Breast epithelium (tissue), 4 donors: Measurements from ENCODE around the gene POLR2H. TPM values are rescaled to one million over a fixed set of nuclear protein-coding genes. Genes with fewer than 3 reads are reported as not detected.

Experiments
- DNase-seq, 2 donors: peaks; one replicate each; pipeline ENCODE4 v3.0.0-alpha.2; 2019; ENCODE audit warnings: low spot score in 2 of 2
- H3K27ac ChIP-seq, 2 donors: fragments of 200-600 bp; sonication (generic) in 1 of 2; one replicate each; pipeline ENCODE4 v1.5.1; 2016 to 2019; ENCODE audit warnings: mild to moderate bottlenecking in 1 of 2
- H3K27me3 ChIP-seq, 2 donors: fragments of 200-600 bp; sonication (generic) in 1 of 2; one replicate each; pipeline versions ENCODE4 v1.5.1 to v1.6.0; 2017 to 2019; ENCODE audit warnings: control low read depth in 1 of 2, mild to moderate bottlenecking in 1 of 2
- H3K36me3 ChIP-seq: fragments of 200-600 bp; one replicate; pipeline ENCODE4 v1.5.1; 2019
- H3K4me1 ChIP-seq, 2 donors: fragments of 200-600 bp; sonication (generic); one replicate each; pipeline ENCODE4 v1.5.1; 2016 to 2019; ENCODE audit warnings: control low read depth in 1 of 2
- H3K4me3 ChIP-seq, 3 donors: fragments of 200-600 bp; sonication (generic); 1 replicate in 2 of 3; 2 replicates in 1 of 3; pipeline ENCODE4 v1.5.1; 2016 to 2019; ENCODE audit warnings: mild to moderate bottlenecking in 3 of 3, moderate library complexity in 2 of 3
- H3K9me3 ChIP-seq, 2 donors: fragments of 200-600 bp; sonication (generic) in 1 of 2; one replicate each; pipeline ENCODE4 v1.5.1; 2016 to 2019; ENCODE audit warnings: control low read depth in 1 of 2
- POLR2A ChIP-seq: fragments of 450-650 bp; IDR thresholded peaks from one replicate; pipeline ENCODE4 v1.6.1; 2016; ENCODE audit warnings: antibody characterized with exemption, mild to moderate bottlenecking, moderate library complexity
- POLR2AphosphoS5 ChIP-seq, 3 donors: sonication (generic); formaldehyde crosslinking; IDR thresholded peaks; one replicate each; pipeline ENCODE4 v1.6.1; 2017; ENCODE audit warnings: antibody characterized with exemption in 3 of 3
- intact Hi-C: fragments of 100-400 bp; cut with DNase I; formaldehyde crosslinking; loops from one replicate; pipeline ENCODE4 v1.15.1; 2023; ENCODE audit warnings: low total_unique reads
- total RNA-seq, 3 donors: library from RNA; depleted of rRNA; stranded (reverse); fragments of >200 nt; gene quantifications; one replicate each; pipeline ENCODE4 v1.1.0, GENCODE V29; 2016
- TF ChIP-seq, protein P1 (sequence below), 3 donors: fragments of 450-650 bp; IDR thresholded peaks; one replicate each; pipeline ENCODE4 v1.5.1; 2016 to 2017; ENCODE audit warnings: antibody characterized with exemption in 3 of 3, mild to moderate bottlenecking in 3 of 3, moderate library complexity in 3 of 3

POLR2H gene
- total RNA-seq, 3 donors from 2014 or later: 63.7 to 101 (median 99.5) TPM

DNA sequence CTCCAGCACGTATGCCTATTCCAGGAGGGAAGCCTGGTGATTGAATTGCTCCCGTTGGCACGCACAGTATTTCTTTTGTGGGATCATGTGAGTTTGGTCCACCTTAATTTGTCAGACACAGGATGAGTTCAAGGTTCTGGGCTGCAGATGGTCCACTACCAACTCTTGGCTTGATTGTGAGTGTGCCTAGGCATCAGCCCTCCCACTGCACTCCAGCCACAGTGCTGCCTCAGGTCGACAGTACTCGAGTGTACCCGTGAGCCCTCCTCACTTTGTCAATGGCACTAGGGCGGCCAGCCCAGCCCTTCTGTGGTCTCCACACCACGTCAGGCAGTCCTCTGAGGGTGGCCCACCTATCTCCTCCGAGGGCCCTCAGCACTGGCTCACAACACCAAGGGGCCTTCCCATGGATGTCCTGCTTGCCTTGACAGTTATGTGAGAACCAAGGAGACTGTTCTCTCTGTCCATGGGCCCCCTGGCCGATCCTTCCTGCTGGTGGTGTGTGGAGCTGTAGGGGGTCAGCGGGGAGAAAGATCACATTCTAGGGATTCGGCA lies 48.5 kb downstream of the POLR2H start:
- no peak for DNase-seq
- Histone ChIP-seq H3K4me1 (no peaks in the 10 kb centered on the region), H3K4me3 (no peak overlapping the region), H3K36me3 (no peaks in the 10 kb centered on the region), H3K27me3 (no peaks in the 10 kb centered on the region), H3K27ac (no peak overlapping the region), H3K9me3 (no peaks in the 10 kb centered on the region)
- intact Hi-C loops: loop anchor here (2.0 kb wide), 1 partner anchor 59 kb away; no protein-coding TSS in a partner anchor
- no peak for TF ChIP-seq POLR2A
- TF ChIP-seq POLR2AphosphoS5 (IDR thresholded peaks at IDR 0.05): no peak
- TF ChIP-seq, protein P1, sequence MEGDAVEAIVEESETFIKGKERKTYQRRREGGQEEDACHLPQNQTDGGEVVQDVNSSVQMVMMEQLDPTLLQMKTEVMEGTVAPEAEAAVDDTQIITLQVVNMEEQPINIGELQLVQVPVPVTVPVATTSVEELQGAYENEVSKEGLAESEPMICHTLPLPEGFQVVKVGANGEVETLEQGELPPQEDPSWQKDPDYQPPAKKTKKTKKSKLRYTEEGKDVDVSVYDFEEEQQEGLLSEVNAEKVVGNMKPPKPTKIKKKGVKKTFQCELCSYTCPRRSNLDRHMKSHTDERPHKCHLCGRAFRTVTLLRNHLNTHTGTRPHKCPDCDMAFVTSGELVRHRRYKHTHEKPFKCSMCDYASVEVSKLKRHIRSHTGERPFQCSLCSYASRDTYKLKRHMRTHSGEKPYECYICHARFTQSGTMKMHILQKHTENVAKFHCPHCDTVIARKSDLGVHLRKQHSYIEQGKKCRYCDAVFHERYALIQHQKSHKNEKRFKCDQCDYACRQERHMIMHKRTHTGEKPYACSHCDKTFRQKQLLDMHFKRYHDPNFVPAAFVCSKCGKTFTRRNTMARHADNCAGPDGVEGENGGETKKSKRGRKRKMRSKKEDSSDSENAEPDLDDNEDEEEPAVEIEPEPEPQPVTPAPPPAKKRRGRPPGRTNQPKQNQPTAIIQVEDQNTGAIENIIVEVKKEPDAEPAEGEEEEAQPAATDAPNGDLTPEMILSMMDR (IDR thresholded peaks at IDR 0.05): no peak

DNA sequence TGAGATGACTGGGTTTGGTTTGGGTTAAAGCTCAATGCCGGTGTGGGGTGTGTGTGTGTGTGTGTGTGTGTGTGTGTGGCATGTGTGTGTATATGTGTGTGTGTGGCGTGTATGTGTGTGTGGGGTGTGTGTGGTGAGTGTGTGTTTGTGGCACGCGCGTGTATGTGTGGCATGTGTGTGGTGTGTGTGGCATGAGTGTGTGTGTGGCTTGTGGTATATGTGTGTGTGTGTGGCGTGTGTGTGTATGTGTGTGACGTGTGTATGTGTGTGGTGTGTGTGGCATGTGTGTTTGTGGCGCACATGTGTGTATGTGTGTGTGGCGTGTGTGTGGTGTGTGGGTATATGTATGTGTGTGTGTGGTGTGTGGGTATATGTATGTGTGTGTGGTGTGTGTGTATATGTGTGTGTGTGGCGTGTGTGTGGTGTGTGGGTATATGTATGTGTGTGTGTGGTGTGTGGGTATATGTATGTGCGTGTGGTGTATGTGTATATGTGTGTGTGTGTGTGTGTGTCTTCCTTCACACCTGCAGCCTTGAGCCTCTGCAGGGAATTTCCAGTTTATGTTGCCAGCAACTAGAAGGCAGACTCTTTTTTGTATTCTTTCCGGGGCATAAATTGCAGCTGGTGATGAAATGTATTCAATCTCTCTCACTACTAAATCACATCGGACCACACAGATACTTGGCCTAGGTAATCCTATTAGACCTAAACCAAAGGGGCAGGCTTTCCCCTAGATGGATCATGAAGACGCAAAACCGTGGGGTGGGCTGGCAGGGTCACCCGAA lies 53.1 kb downstream of the POLR2H start:
- Histone ChIP-seq H3K4me3 (no peak overlapping the region), H3K36me3 (no peaks in the 10 kb centered on the region), H3K9me3 (no peaks in the 10 kb centered on the region), H3K4me1 (no peaks in the 10 kb centered on the region), H3K27ac (no peak overlapping the region), H3K27me3 (no peaks in the 10 kb centered on the region)
- DNase-seq: no peak
- intact Hi-C loops: loop anchor here (5.0 kb wide), 1 partner anchor 1203 kb away; no protein-coding TSS in a partner anchor
- TF ChIP-seq POLR2A: no peak
- no peak for TF ChIP-seq POLR2AphosphoS5 (IDR thresholded peaks at IDR 0.05)
- TF ChIP-seq, protein P1 (IDR thresholded peaks at IDR 0.05): no peak

DNA sequence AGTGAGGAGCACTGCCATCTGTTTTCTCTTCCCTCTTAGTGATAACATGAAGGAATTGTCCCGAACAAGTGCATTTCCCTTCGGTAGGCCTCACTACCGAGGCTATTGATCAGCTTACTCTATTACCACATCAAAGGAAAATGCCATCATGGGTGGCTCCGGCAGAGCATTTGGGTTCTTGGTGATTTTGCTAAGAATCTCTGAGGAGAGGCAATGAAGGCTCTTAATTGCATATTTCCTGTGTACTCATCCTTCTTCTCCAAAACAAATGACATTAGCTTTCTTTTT lies 53.6 kb downstream of the POLR2H start:
- DNase-seq: no peak
- Histone ChIP-seq H3K27ac (no peak overlapping the region), H3K36me3 (no peaks in the 10 kb centered on the region), H3K27me3 (no peaks in the 10 kb centered on the region), H3K4me3 (no peak overlapping the region), H3K4me1 (no peaks in the 10 kb centered on the region), H3K9me3 (no peaks in the 10 kb centered on the region)
- TF ChIP-seq POLR2A (no peak), POLR2AphosphoS5 (IDR thresholded peaks at IDR 0.05) (no peak)
- TF ChIP-seq, protein P1 (IDR thresholded peaks at IDR 0.05): no peak
- intact Hi-C loops: loop anchor here (5.0 kb wide), 1 partner anchor 1202 kb away; no protein-coding TSS in a partner anchor

DNA sequence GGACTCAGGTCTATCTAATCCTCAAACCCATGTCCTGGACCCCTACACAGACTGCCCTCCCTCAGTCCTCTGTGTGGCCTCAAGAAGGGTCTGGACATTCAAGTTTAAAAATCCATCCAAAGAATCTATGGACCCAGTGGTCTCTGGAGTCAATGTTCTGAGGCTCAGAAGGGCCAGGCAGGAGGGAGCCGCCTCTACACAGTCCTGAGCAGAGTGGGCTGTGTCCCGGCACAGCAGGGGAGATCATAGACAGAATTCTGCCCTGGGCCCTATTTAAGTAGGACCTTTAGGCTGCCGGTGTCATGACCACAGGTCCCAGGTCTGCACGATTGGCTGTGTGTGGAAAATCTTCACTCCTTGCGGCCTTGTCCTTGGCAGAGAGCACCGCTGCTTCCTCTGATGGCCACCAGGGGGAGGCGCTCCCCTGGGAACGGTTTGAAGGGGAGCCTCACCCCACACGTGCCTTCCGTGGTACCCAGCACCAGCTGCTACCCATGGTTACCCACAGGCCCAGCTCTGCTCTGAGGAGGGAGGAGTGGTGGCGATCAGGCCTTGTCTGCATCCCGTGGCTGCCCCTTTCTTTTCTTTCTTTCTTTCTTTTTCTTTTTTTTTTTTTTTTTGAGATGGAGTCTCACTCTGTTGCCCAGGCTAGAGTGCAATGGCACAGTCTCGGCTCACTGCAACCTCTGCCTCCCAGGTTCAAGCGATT lies 56.3 kb downstream of the POLR2H start:
- H3K27ac ChIP-seq: no peak overlapping the region
- H3K36me3 ChIP-seq: no peaks in the 10 kb centered on the region
- H3K4me3 ChIP-seq: no peak overlapping the region
- no peaks in the 10 kb centered on the region for H3K27me3 ChIP-seq
- H3K9me3 ChIP-seq: no peaks in the 10 kb centered on the region
- DNase-seq: peak; percentile 48 to 72
- TF ChIP-seq POLR2A (no peak), POLR2AphosphoS5 (IDR thresholded peaks at IDR 0.05) (peak in 2 of 3 donors; percentile 34 to 46)
- TF ChIP-seq, protein P1 (IDR thresholded peaks at IDR 0.05): peak; percentile 50 to 87 (median 84)
- intact Hi-C loops: loop anchor here (5.0 kb wide), 1 partner anchor 1200 kb away; no protein-coding TSS in a partner anchor
- H3K4me1 ChIP-seq: no peaks in the 10 kb centered on the region

Other genes with a start within 250 kb of the POLR2H start
- gene EIF2B5, start 226.4 kb upstream of the POLR2H start, total RNA-seq: 10 to 100 TPM; 37.3 to 62.3 (median 50.1) TPM
- 10 to 100 TPM; 35.7 to 40.2 (median 36.1) TPM for gene DVL3, start 206.3 kb upstream of the POLR2H start, total RNA-seq
- gene AP2M1, start 186.9 kb upstream of the POLR2H start, total RNA-seq: 100 to 1,000 TPM; 195 to 240 (median 204) TPM
- gene ABCF3, start 175.5 kb upstream of the POLR2H start, total RNA-seq: 10 to 100 TPM; 59.4 to 77.4 (median 71.8) TPM
- gene VWA5B2, start 132.1 kb upstream of the POLR2H start, total RNA-seq: under 1 TPM; 0.16 to 0.88 (median 0.33) TPM
- 10 to 100 TPM; 36.4 to 46.5 (median 42.6) TPM for gene ALG3, start 112.7 kb upstream of the POLR2H start, total RNA-seq
- gene EEF1AKMT4, start 112.0 kb upstream of the POLR2H start, total RNA-seq: 1 to 10 TPM; 3.4 to 9.7 (median 6.2) TPM
- gene CAMK2N2, start 100.2 kb upstream of the POLR2H start, total RNA-seq: not detected
- not detected for gene ECE2, start 85.7 kb upstream of the POLR2H start, total RNA-seq
- 100 to 1,000 TPM; 201 to 275 (median 214) TPM for gene PSMD2, start 62.5 kb upstream of the POLR2H start, total RNA-seq
- 100 to 1,000 TPM; 168 to 202 (median 196) TPM for gene EIF4G1, start 47.1 kb upstream of the POLR2H start, total RNA-seq
- 10 to 100 TPM; 18.7 to 32.4 (median 26.5) TPM for gene FAM131A, start 24.1 kb upstream of the POLR2H start, total RNA-seq
- 1 to 10 TPM; 2.1 to 4.2 (median 2.6) TPM for gene CLCN2, start 105 bp upstream of the POLR2H start, total RNA-seq
- 1 to 10 TPM in 1 of 3 donors, under 1 TPM in 2; 0.64 to 1.3 (median 0.73) TPM for gene THPO, start 16.5 kb downstream of the POLR2H start, total RNA-seq
- gene CHRD, start 18.3 kb downstream of the POLR2H start, total RNA-seq: 10 to 100 TPM in 2 of 3 donors, 1 to 10 TPM in 1; 9.6 to 20.3 (median 12.1) TPM
- 10 to 100 TPM in 1 of 3 donors, 1 to 10 TPM in 1, under 1 TPM in 1; 0.32 to 25.3 (median 7.9) TPM for gene EPHB3, start 200.1 kb downstream of the POLR2H start, total RNA-seq